GM21423 (cell line): ENCODE measurements around the gene PPFIA4.

Experiments used
- ATAC-seq: cut with Tn5 transposase; IDR thresholded peaks from one replicate; pipeline ENCODE4 v1.9.1; 2021; ENCODE audit warnings: mild to moderate bottlenecking, moderate library complexity; ENCODE audit not compliant: unreplicated experiment

Gene PPFIA4

GRCh38 chr1:203124546-203125317, 98.4 kb downstream of the PPFIA4 start:
- ATAC-seq, result no peak

- no peak for ATAC-seq
Observed at GRCh38 chr1:203126151-203126865, 100.0 kb downstream of the PPFIA4 start.

- ATAC-seq, result no peak
Observed at GRCh38 chr1:203126866-203127665, 100.8 kb downstream of the PPFIA4 start.

- ATAC-seq, result no peak
Observed at GRCh38 chr1:203127666-203128430, 101.6 kb downstream of the PPFIA4 start, which contains the start of gene ADORA1. TSS of gene ADORA1 (plus strand) at chr1:203127726. CDS start at chr1:203128842, 1,116 bp downstream.

GRCh38 chr1:203128431-203128715, 102.1 kb downstream of the PPFIA4 start:
- no peak for ATAC-seq
